ENCODE data around the gene HNRNPF. TPM values are rescaled to one million over a fixed set of nuclear protein-coding genes. Genes with fewer than 3 reads are reported as not detected.

HNRNPF gene
- total RNA-seq, 4 donors from 2014 or later: 138 to 215 (median 180) TPM

DNA sequence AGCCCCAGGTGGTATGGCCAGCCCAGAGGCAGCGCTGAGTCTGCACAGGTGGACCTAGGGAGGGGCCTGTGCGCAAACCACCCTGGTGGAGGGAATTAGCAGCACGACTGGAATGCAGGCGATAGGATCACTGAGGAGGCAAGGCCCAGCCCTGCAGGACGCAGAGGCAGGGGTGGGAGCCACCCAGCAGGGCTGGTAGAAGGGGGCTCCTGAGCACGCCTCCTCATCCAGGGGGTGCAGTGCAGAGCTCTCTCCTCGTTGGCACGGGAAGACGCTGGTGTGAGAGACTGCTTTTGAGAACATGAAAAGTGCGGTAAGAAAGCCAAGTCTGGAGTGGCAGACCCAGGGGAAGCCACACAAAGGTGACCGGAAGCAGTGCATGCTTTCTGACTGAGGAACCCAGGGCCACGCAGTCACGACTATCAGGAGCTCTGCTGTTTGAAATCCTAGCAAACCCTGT, 31.5 kb downstream of the HNRNPF start:
- Histone ChIP-seq H3K36me3 (no peaks in the 10 kb centered on the region), H3K4me3 (no peak overlapping the region), H3K27ac (no peak overlapping the region), H3K9me3 (no peaks in the 10 kb centered on the region), H3K4me1 (no peaks in the 10 kb centered on the region), H3K27me3 (no peaks in the 10 kb centered on the region)
- WGBS, 2 donors (ENCODE audit: low coverage in 1 of 2): 60 to 76% methylated on average over 1 to 5 of the region's 13 CpGs
- TF ChIP-seq POLR2A (IDR thresholded peaks at IDR 0.05) (no peak), EP300 (IDR thresholded peaks at IDR 0.05) (no peak), POLR2AphosphoS5 (IDR thresholded peaks at IDR 0.05) (no peak)
- TF ChIP-seq, protein P1, sequence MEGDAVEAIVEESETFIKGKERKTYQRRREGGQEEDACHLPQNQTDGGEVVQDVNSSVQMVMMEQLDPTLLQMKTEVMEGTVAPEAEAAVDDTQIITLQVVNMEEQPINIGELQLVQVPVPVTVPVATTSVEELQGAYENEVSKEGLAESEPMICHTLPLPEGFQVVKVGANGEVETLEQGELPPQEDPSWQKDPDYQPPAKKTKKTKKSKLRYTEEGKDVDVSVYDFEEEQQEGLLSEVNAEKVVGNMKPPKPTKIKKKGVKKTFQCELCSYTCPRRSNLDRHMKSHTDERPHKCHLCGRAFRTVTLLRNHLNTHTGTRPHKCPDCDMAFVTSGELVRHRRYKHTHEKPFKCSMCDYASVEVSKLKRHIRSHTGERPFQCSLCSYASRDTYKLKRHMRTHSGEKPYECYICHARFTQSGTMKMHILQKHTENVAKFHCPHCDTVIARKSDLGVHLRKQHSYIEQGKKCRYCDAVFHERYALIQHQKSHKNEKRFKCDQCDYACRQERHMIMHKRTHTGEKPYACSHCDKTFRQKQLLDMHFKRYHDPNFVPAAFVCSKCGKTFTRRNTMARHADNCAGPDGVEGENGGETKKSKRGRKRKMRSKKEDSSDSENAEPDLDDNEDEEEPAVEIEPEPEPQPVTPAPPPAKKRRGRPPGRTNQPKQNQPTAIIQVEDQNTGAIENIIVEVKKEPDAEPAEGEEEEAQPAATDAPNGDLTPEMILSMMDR (IDR thresholded peaks at IDR 0.05): no peak
- ATAC-seq: no peak

DNA sequence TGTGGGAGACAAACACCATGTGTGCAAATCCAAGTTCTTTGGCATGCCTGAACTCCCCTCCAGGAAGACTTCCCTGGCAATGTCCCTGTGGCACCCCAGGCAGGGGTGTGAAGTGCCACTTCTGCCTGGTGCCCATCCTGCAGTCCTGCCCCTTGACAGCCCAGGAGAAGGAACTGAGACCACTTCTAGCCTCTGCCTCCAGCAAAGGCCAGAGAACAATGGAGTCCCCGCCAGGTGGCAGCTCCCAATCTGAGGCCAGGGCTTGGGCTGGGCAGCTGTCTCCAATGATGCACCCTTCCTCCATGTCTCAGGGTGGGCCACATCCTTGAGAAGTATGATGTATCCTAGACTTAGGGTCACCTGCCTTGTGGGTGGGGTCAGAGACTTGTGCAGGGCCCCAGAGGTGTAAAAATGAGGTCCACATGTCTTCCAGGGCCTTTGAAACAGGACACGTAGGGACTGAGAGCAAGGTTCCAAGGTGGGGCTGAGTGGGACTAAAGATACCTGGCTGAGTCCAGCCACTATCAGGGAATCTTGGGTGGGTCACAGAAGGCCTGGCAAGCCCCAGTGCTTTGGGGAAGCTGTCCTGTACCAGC, 32.1 kb downstream of the HNRNPF start:
- 0% methylated on average over 1 of the region's 2 CpGs; no CpG with 5 or more reads in 1 of the 2 donors for WGBS, 2 donors (ENCODE audit: low coverage in 1 of 2)
- TF ChIP-seq POLR2A (IDR thresholded peaks at IDR 0.05) (no peak), EP300 (IDR thresholded peaks at IDR 0.05) (no peak), POLR2AphosphoS5 (IDR thresholded peaks at IDR 0.05) (no peak)
- TF ChIP-seq, protein P1 (IDR thresholded peaks at IDR 0.05): no peak
- H3K36me3 ChIP-seq: no peaks in the 10 kb centered on the region
- no peak overlapping the region for H3K27ac ChIP-seq
- no peak for ATAC-seq
- H3K9me3 ChIP-seq: no peaks in the 10 kb centered on the region
- no peak overlapping the region for H3K4me3 ChIP-seq
- H3K4me1 ChIP-seq: no peaks in the 10 kb centered on the region
- no peaks in the 10 kb centered on the region for H3K27me3 ChIP-seq

DNA sequence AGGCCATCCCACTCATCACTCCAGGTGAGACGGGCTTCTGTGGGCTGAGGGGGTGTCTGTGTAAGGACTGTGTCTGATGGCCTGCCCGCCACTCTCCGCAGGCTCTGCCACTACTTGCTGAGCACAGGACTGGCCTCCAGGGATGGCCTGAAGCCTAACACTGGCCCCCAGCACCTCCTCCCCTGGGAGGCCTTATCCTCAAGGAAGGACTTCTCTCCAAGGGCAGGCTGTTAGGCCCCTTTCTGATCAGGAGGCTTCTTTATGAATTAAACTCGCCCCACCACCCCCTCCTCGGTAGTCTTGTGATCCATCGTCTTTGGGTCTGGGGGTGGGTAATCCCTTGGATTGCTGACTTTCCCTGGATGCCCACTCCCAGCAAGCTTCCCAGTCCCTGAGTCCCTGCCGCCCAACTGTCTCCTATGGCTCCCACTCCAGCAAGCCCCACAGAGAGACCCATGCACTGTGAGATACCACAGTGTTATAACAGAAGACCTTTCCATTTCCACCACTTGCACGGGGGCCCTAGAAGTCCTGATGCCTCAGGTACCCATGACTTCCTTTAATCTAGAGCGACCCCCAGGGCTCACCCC, 32.8 kb downstream of the HNRNPF start:
- no peak for TF ChIP-seq EP300 (IDR thresholded peaks at IDR 0.05)
- no peak for TF ChIP-seq POLR2AphosphoS5 (IDR thresholded peaks at IDR 0.05)
- TF ChIP-seq POLR2A (IDR thresholded peaks at IDR 0.05): no peak
- TF ChIP-seq, protein P1 (IDR thresholded peaks at IDR 0.05): no peak
- H3K27ac ChIP-seq: no peak overlapping the region
- H3K9me3 ChIP-seq: no peaks in the 10 kb centered on the region
- H3K27me3 ChIP-seq: no peaks in the 10 kb centered on the region
- ATAC-seq: no peak
- H3K4me3 ChIP-seq: no peak overlapping the region
- no peaks in the 10 kb centered on the region for H3K4me1 ChIP-seq
- WGBS, 2 donors (ENCODE audit: low coverage in 1 of 2): 92 to 93% methylated on average over 4 of the region's 9 CpGs
- H3K36me3 ChIP-seq: no peaks in the 10 kb centered on the region

DNA sequence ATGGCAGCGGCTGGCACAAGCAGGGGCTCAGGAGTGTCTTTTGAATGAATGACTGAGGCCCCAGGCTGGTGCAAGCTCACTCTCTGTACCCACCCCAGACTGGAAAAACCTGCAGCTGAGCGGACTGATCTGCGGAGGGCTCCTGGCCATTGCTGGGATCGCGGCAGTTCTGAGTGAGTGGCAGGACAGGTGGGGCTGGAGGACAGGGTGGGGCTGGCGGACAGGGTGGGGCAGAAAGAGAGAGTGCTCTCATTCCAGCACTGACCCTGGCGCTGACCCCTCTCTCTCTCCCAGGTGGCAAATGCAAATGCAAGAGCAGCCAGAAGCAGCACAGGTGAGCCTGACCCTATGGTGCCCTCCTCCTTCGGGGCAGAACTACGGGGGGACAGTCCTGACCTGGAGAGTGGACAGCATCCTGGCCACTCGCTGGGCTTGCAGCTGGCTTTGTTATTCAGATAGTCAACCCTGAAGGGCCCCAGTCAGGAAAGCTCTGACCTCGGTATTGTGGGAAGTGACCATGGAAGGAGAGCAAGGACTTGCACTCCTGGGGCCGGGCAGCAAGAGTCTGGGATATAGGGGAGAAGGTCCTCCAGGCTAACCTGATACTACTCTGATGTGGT, 33.5 kb downstream of the HNRNPF start:
- 100% methylated on average over 1 of the region's 12 CpGs; no CpG with 5 or more reads in 1 of the 2 donors for WGBS, 2 donors (ENCODE audit: low coverage in 1 of 2)
- Histone ChIP-seq H3K27ac (no peak overlapping the region), H3K27me3 (no peaks in the 10 kb centered on the region), H3K36me3 (no peaks in the 10 kb centered on the region), H3K4me1 (no peaks in the 10 kb centered on the region), H3K4me3 (no peak overlapping the region), H3K9me3 (no peaks in the 10 kb centered on the region)
- no peak for TF ChIP-seq POLR2AphosphoS5 (IDR thresholded peaks at IDR 0.05)
- no peak for TF ChIP-seq EP300 (IDR thresholded peaks at IDR 0.05)
- TF ChIP-seq, protein P1 (IDR thresholded peaks at IDR 0.05): no peak
- no peak for TF ChIP-seq POLR2A (IDR thresholded peaks at IDR 0.05)
- no peak for ATAC-seq

Data from gastroesophageal sphincter (tissue), 4 donors.